Measurements from ENCODE around the gene MUC4. TPM values are rescaled to one million over a fixed set of nuclear protein-coding genes. Genes with fewer than 3 reads are reported as not detected.

MUC4 gene
- total and polyA plus RNA-seq, 2 experiments from 2014 or later, result 1.3 TPM

DNA sequence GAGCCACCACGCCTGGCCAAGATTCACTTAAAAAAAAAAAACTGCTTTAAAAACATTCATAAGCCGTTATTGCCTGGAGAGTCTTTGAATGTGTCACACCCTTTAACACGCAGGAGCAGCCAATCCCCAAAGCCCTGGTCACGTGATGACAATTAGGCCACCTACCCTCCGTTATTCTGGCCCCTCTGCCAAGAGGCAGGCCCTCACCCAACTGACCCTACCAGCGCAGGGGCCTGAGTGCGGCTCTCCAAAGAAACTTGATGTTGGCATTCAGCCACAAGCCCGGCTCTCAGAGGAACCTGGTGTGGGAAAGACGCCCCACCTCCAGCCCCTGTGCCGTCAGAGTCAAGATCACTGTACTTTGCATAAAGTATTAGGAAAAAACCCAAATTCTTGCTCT, 11.6 kb upstream of the MUC4 start:
- Histone ChIP-seq H3K79me2 (replicated peaks; ENCODE audit: insufficient read depth) (no peaks in the 10 kb centered on the region), H4K20me1 (replicated peaks; ENCODE audit: insufficient read depth) (no peaks in the 10 kb centered on the region), H3K4me2 (no peak overlapping the region), H3F3A (replicated peaks; ENCODE audit: low read depth) (no peaks in the 10 kb centered on the region), H3K27ac (ENCODE audit: low read depth) (no peak overlapping the region), H2AFZ (0 out of 2 replicates have a peak overlapping the region, but pooled peaks have one; percentile 66), H3K4me1 (ENCODE audit: insufficient read depth) (no peaks in the 10 kb centered on the region), H3K4me3 (no peak overlapping the region), H3K27me3 (ENCODE audit: insufficient read depth) (no peaks in the 10 kb centered on the region), H3K36me3 (ENCODE audit: insufficient read depth) (no peaks in the 10 kb centered on the region), H3K9me2 (ENCODE audit: insufficient read depth) (no peaks in the 10 kb centered on the region)
- peaks cover 8% of the 10 kb centered on the region for H3K4me1 Mint-ChIP-seq
- peaks cover 12% of the 10 kb centered on the region for H3K27me3 Mint-ChIP-seq (ENCODE audit: insufficient read depth, low read depth, poor library complexity)
- no peaks in the 10 kb centered on the region for H3K36me3 Mint-ChIP-seq (ENCODE audit: low read depth)
- no peaks in the 10 kb centered on the region for H3K9me3 Mint-ChIP-seq
- no peak for DNase-seq (ENCODE audit: low spot score)
- no peak overlapping the region for H3K27ac Mint-ChIP-seq
- no peak for TF ChIP-seq ZNF331 (CRISPR knock-in tag; IDR thresholded peaks at IDR 0.05; ENCODE audit: low read depth)
- no peak for TF ChIP-seq EZH2phosphoT487 (IDR thresholded peaks at IDR 0.05; ENCODE audit: unreplicated experiment)
- TF ChIP-seq, protein P1, sequence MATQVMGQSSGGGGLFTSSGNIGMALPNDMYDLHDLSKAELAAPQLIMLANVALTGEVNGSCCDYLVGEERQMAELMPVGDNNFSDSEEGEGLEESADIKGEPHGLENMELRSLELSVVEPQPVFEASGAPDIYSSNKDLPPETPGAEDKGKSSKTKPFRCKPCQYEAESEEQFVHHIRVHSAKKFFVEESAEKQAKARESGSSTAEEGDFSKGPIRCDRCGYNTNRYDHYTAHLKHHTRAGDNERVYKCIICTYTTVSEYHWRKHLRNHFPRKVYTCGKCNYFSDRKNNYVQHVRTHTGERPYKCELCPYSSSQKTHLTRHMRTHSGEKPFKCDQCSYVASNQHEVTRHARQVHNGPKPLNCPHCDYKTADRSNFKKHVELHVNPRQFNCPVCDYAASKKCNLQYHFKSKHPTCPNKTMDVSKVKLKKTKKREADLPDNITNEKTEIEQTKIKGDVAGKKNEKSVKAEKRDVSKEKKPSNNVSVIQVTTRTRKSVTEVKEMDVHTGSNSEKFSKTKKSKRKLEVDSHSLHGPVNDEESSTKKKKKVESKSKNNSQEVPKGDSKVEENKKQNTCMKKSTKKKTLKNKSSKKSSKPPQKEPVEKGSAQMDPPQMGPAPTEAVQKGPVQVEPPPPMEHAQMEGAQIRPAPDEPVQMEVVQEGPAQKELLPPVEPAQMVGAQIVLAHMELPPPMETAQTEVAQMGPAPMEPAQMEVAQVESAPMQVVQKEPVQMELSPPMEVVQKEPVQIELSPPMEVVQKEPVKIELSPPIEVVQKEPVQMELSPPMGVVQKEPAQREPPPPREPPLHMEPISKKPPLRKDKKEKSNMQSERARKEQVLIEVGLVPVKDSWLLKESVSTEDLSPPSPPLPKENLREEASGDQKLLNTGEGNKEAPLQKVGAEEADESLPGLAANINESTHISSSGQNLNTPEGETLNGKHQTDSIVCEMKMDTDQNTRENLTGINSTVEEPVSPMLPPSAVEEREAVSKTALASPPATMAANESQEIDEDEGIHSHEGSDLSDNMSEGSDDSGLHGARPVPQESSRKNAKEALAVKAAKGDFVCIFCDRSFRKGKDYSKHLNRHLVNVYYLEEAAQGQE (IDR thresholded peaks at IDR 0.05; ENCODE audit: unreplicated experiment), result no peak
- TF ChIP-seq, protein P2, sequence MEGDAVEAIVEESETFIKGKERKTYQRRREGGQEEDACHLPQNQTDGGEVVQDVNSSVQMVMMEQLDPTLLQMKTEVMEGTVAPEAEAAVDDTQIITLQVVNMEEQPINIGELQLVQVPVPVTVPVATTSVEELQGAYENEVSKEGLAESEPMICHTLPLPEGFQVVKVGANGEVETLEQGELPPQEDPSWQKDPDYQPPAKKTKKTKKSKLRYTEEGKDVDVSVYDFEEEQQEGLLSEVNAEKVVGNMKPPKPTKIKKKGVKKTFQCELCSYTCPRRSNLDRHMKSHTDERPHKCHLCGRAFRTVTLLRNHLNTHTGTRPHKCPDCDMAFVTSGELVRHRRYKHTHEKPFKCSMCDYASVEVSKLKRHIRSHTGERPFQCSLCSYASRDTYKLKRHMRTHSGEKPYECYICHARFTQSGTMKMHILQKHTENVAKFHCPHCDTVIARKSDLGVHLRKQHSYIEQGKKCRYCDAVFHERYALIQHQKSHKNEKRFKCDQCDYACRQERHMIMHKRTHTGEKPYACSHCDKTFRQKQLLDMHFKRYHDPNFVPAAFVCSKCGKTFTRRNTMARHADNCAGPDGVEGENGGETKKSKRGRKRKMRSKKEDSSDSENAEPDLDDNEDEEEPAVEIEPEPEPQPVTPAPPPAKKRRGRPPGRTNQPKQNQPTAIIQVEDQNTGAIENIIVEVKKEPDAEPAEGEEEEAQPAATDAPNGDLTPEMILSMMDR (conservative IDR thresholded peaks at IDR 0.05; ENCODE audit: low read depth in 2 of 2), result no peak
- TF ChIP-seq NANOG (IDR thresholded peaks at IDR 0.05; ENCODE audit: borderline replicate concordance), result no peak
- TF ChIP-seq ZNF114 (CRISPR knock-in tag; IDR thresholded peaks at IDR 0.05), result no peak
- TF ChIP-seq, protein P3, sequence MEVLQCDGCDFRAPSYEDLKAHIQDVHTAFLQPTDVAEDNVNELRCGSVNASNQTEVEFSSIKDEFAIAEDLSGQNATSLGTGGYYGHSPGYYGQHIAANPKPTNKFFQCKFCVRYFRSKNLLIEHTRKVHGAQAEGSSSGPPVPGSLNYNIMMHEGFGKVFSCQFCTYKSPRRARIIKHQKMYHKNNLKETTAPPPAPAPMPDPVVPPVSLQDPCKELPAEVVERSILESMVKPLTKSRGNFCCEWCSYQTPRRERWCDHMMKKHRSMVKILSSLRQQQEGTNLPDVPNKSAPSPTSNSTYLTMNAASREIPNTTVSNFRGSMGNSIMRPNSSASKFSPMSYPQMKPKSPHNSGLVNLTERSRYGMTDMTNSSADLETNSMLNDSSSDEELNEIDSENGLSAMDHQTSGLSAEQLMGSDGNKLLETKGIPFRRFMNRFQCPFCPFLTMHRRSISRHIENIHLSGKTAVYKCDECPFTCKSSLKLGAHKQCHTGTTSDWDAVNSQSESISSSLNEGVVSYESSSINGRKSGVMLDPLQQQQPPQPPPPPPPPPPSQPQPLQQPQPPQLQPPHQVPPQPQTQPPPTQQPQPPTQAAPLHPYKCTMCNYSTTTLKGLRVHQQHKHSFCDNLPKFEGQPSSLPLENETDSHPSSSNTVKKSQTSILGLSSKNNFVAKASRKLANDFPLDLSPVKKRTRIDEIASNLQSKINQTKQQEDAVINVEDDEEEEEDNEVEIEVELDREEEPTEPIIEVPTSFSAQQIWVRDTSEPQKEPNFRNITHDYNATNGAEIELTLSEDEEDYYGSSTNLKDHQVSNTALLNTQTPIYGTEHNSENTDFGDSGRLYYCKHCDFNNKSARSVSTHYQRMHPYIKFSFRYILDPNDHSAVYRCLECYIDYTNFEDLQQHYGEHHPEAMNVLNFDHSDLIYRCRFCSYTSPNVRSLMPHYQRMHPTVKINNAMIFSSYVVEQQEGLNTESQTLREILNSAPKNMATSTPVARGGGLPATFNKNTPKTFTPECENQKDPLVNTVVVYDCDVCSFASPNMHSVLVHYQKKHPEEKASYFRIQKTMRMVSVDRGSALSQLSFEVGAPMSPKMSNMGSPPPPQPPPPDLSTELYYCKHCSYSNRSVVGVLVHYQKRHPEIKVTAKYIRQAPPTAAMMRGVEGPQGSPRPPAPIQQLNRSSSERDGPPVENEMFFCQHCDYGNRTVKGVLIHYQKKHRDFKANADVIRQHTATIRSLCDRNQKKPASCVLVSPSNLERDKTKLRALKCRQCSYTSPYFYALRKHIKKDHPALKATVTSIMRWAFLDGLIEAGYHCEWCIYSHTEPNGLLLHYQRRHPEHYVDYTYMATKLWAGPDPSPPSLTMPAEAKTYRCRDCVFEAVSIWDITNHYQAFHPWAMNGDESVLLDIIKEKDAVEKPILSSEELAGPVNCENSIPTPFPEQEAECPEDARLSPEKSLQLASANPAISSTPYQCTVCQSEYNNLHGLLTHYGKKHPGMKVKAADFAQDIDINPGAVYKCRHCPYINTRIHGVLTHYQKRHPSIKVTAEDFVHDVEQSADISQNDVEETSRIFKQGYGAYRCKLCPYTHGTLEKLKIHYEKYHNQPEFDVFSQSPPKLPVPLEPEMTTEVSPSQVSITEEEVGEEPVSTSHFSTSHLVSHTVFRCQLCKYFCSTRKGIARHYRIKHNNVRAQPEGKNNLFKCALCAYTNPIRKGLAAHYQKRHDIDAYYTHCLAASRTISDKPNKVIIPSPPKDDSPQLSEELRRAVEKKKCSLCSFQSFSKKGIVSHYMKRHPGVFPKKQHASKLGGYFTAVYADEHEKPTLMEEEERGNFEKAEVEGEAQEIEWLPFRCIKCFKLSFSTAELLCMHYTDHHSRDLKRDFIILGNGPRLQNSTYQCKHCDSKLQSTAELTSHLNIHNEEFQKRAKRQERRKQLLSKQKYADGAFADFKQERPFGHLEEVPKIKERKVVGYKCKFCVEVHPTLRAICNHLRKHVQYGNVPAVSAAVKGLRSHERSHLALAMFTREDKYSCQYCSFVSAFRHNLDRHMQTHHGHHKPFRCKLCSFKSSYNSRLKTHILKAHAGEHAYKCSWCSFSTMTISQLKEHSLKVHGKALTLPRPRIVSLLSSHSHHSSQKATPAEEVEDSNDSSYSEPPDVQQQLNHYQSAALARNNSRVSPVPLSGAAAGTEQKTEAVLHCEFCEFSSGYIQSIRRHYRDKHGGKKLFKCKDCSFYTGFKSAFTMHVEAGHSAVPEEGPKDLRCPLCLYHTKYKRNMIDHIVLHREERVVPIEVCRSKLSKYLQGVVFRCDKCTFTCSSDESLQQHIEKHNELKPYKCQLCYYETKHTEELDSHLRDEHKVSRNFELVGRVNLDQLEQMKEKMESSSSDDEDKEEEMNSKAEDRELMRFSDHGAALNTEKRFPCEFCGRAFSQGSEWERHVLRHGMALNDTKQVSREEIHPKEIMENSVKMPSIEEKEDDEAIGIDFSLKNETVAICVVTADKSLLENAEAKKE (CRISPR knock-in tag; IDR thresholded peaks at IDR 0.05), result no peak
- TF ChIP-seq, protein P4, sequence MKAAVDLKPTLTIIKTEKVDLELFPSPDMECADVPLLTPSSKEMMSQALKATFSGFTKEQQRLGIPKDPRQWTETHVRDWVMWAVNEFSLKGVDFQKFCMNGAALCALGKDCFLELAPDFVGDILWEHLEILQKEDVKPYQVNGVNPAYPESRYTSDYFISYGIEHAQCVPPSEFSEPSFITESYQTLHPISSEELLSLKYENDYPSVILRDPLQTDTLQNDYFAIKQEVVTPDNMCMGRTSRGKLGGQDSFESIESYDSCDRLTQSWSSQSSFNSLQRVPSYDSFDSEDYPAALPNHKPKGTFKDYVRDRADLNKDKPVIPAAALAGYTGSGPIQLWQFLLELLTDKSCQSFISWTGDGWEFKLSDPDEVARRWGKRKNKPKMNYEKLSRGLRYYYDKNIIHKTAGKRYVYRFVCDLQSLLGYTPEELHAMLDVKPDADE (IDR thresholded peaks at IDR 0.05), result no peak
- ATAC-seq, result no peak
- H3K4me3 Mint-ChIP-seq, result no peak overlapping the region
